Brain microvascular endothelial cell (primary cell): ENCODE results near the gene PTPRN2.

Experiments
- DNase-seq: peaks from one replicate; pipeline ENCODE4 v3.0.0-alpha.2; 2020
- H3K27ac ChIP-seq: fragments of 250-450 bp; sonication (Bioruptor Pico); 2 replicates; pipeline ENCODE4 v1.5.1; 2020; ENCODE audit warnings: mild to moderate bottlenecking, moderate library complexity
- H3K27me3 ChIP-seq: fragments of 250-450 bp; sonication (Bioruptor Pico); replicated peaks from 2 replicates; pipeline ENCODE4 v1.5.1; 2020; ENCODE audit warnings: mild to moderate bottlenecking
- H3K36me3 ChIP-seq: fragments of 250-450 bp; sonication (Bioruptor Pico); replicated peaks from 2 replicates; pipeline ENCODE4 v1.5.1; 2020; ENCODE audit warnings: mild to moderate bottlenecking
- H3K4me3 ChIP-seq: 2 replicates; pipeline ENCODE4 v1.5.1; 2011; ENCODE audit warnings: low read depth, mild to moderate bottlenecking, control low read depth, low read length, moderate library complexity
- CTCF ChIP-seq: IDR thresholded peaks from 2 replicates; pipeline ENCODE4 v1.5.1; 2011; ENCODE audit warnings: low read depth, mild to moderate bottlenecking, moderate library complexity, low read length, control low read depth, inconsistent platforms; ENCODE audit errors: missing control alignments
- in situ Hi-C: cut with HindIII; loops from 2 replicates; pipeline ENCODE4 v1.10.0; 2017; ENCODE audit warnings: low sequenced_read_pairs, low pct_ligation_motif_present

Gene PTPRN2

GRCh38 chr7:158550886-158551452 lies 36.7 kb downstream of the PTPRN2 start:
- H3K4me3 ChIP-seq: no peak overlapping the region
- in situ Hi-C loops: no loop called here
- no peaks in the 10 kb centered on the region for H3K36me3 ChIP-seq
- no peak for DNase-seq
- no peak for TF ChIP-seq CTCF
- H3K27ac ChIP-seq: no peak overlapping the region
- no peaks in the 10 kb centered on the region for H3K27me3 ChIP-seq

GRCh38 chr7:158550394-158550700 lies 37.3 kb downstream of the PTPRN2 start:
- no peak overlapping the region for H3K27ac ChIP-seq
- no peak for DNase-seq
- no peaks in the 10 kb centered on the region for H3K27me3 ChIP-seq
- no peak for TF ChIP-seq CTCF
- no peaks in the 10 kb centered on the region for H3K36me3 ChIP-seq
- no peak overlapping the region for H3K4me3 ChIP-seq
- in situ Hi-C loops: no loop called here

- in situ Hi-C loops: no loop called here
- Histone ChIP-seq H3K27ac (no peak overlapping the region), H3K36me3 (no peaks in the 10 kb centered on the region), H3K27me3 (no peaks in the 10 kb centered on the region), H3K4me3 (no peak overlapping the region)
- peak; percentile 40 for DNase-seq
- no peak for TF ChIP-seq CTCF
Measured at GRCh38 chr7:158549616-158550393, 37.8 kb downstream of the PTPRN2 start.

- Histone ChIP-seq H3K27ac (no peak overlapping the region), H3K27me3 (no peaks in the 10 kb centered on the region), H3K36me3 (no peaks in the 10 kb centered on the region), H3K4me3 (no peak overlapping the region)
- DNase-seq: no peak
- TF ChIP-seq CTCF: no peak
- in situ Hi-C loops: no loop called here
Measured at GRCh38 chr7:158549176-158549615, 38.4 kb downstream of the PTPRN2 start.

GRCh38 chr7:158548726-158549125 lies 38.9 kb downstream of the PTPRN2 start:
- no peak overlapping the region for H3K4me3 ChIP-seq
- H3K27ac ChIP-seq: no peak overlapping the region
- in situ Hi-C loops: no loop called here
- no peak for TF ChIP-seq CTCF
- no peaks in the 10 kb centered on the region for H3K27me3 ChIP-seq
- DNase-seq: no peak
- H3K36me3 ChIP-seq: no peaks in the 10 kb centered on the region
